Activated naive CD8-positive, alpha-beta T cell treated with anti-CD3 and anti-CD28 coated beads, Interleukin-2, amount 10 ng/mL, durations not matched to agents 7 days and 5 days (primary cell): ENCODE results near the gene GLCCI1. TPM values are rescaled to one million over a fixed set of nuclear protein-coding genes. Genes with fewer than 3 reads are reported as not detected.
A peak's percentile ranks its signal among the peaks of the same experiment; 100 is the strongest.

Experiments
- ATAC-seq: fragments of 150-1000 bp; cut with Tn5 transposase; one replicate; pipeline ENCODE4 v1.10.0; 2021; ENCODE audit warnings: low read depth, moderate library complexity
- POLR2A ChIA-PET: fragments of 350-600 bp; sonication (Branson Sonifier 250); formaldehyde crosslinking; loops from one replicate; lab custom pipeline; 2021; ENCODE audit warnings: antibody characterized with exemption; lab: Charles Lee
- DNase-seq: peaks from one replicate; pipeline ENCODE4 v3.0.0; 2021
- H3K27ac Mint-ChIP-seq: one replicate; pipeline ENCODE4 v1.8.0; 2022; ENCODE audit warnings: mild to moderate bottlenecking, mixed read lengths
- H3K27me3 Mint-ChIP-seq: one replicate; pipeline ENCODE4 v1.8.0; 2022; ENCODE audit warnings: mild to moderate bottlenecking, moderate library complexity, mixed read lengths
- H3K36me3 Mint-ChIP-seq: one replicate; pipeline ENCODE4 v1.8.0; 2021; ENCODE audit warnings: mild to moderate bottlenecking, mixed read lengths
- H3K4me1 Mint-ChIP-seq: one replicate; pipeline ENCODE4 v1.8.0; 2021; ENCODE audit warnings: mixed read lengths
- H3K4me3 Mint-ChIP-seq: one replicate; pipeline ENCODE4 v1.8.0; 2022; ENCODE audit warnings: mild to moderate bottlenecking, moderate library complexity, mixed read lengths
- H3K9me3 Mint-ChIP-seq: one replicate; pipeline ENCODE4 v1.8.0; 2021; ENCODE audit warnings: mixed read lengths
- total RNA-seq, 2 experiments: library from RNA; stranded (reverse); gene quantifications; one replicate each; pipeline ENCODE4 v1.2.3, GENCODE V29; 2021

Gene GLCCI1
- total RNA-seq, 2 experiments from 2014 or later = 30.0 to 38.1 TPM

DNA sequence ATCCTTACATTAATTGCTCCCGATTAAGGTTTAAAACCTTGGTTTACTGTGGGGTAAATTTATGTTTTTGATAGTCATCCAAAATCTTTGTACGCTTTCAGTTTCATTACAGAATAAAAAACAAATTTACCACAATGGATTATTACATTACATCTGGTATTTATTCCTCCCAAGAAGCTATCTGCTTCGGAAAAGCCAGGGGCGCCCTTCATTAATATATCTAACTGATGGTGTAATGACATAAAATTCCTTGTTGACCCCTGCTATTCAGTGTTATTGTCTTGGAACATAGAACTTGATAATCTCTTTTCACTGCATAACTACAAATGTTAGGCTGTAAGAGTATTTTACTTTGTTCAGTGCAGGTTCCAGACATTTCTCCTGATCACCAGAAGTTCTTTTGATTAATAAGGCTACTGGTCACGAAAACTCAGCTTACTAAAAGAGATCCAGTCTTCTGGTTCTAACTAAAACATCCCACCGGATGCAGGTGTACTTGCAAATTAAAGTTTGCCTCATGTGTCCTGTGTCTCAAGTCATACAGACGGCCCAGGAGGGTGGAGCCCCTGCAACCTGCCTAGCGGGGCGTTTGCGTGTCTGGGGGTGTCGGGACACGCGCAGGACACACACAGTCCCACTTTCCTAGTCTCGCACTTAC is 581 bp upstream of the GLCCI1 start:
- POLR2A ChIA-PET = interaction anchor here (0.5 to 4.8 kb wide), 16 partner anchors 10 to 804 kb away, joined by 3 to 30 read pairs (median 4); partner anchors contain the start of genes C1GALT1 and UMAD1
- H3K4me3 Mint-ChIP-seq = peak overlapping the region; percentile 92
- H3K4me1 Mint-ChIP-seq = peaks cover 12% of the 10 kb centered on the region
- no peaks in the 10 kb centered on the region for H3K9me3 Mint-ChIP-seq
- H3K27me3 Mint-ChIP-seq = no peaks in the 10 kb centered on the region
- H3K36me3 Mint-ChIP-seq = no peaks in the 10 kb centered on the region
- DNase-seq (no peak), ATAC-seq (no peak)
- H3K27ac Mint-ChIP-seq = peak overlapping the region; percentile 96

DNA sequence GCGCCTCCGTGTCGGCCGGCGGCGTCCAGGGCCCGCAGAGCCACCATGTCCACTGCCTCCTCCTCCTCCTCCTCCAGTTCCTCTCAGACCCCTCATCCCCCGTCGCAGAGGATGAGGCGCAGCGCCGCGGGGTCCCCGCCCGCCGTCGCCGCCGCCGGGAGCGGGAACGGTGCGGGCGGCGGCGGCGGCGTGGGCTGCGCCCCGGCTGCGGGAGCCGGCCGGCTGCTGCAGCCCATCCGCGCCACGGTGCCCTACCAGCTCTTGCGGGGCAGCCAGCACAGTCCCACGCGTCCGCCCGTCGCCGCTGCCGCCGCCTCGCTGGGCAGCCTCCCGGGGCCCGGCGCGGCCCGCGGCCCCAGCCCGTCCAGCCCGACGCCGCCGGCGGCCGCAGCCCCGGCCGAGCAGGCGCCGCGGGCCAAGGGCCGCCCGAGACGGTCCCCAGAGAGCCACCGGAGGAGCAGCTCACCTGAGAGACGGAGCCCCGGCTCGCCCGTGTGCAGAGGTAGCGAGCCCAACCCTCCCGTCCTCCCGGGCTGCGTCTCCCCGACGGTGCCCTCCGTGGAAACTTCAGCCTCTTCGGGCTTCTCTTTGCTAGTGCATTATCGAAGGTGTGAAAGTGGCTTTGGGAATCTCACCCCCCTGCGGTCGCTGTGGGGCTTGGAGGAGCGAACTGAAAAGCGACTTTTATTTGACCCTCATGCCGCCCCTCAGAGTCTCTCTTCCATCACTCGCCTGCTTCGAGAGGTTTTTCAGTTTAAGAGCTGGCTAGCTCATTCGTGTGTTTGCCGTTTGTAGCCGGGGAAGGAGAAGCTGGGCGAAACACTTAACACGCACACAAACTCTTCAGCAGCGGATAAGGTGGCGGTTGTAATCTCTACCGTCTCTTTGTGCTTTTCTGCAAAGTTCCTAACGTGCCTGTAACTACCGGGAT is 975 bp downstream of the GLCCI1 start:
- peak overlapping the region; percentile 63 for H3K4me3 Mint-ChIP-seq
- POLR2A ChIA-PET = interaction anchor here (0.7 to 4.8 kb wide), 18 partner anchors 8 to 710 kb away, joined by 3 to 30 read pairs (median 5); partner anchors contain the start of gene UMAD1
- H3K27me3 Mint-ChIP-seq = no peaks in the 10 kb centered on the region
- DNase-seq (peak; percentile 74), ATAC-seq (peak; percentile 16)
- H3K4me1 Mint-ChIP-seq = peaks cover 16% of the 10 kb centered on the region
- peak overlapping the region; percentile 78 for H3K27ac Mint-ChIP-seq
- peaks cover 2% of the 10 kb centered on the region for H3K36me3 Mint-ChIP-seq
- no peaks in the 10 kb centered on the region for H3K9me3 Mint-ChIP-seq

DNA sequence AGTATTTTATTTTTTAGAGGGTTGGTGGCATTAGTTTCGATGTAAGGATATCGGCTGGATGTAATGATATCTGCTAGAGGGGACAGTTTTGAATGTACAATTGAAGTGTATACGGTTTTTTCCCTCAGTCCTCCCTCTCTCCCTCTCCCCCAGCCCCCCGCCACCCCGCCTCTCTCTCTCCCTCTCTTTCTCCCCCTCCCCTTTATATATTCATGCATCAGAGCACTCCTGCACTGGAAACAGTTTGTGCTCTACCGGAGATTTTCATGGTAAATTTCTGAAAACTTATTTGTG is 1.6 kb downstream of the GLCCI1 start:
- H3K4me3 Mint-ChIP-seq = no peak overlapping the region
- DNase-seq = no peak
- no peaks in the 10 kb centered on the region for H3K9me3 Mint-ChIP-seq
- no peaks in the 10 kb centered on the region for H3K27me3 Mint-ChIP-seq
- peaks cover 15% of the 10 kb centered on the region for H3K4me1 Mint-ChIP-seq
- POLR2A ChIA-PET = interaction anchor here (0.7 to 4.8 kb wide), 10 partner anchors 20 to 330 kb away, joined by 3 to 30 read pairs (median 6); partner anchors contain the start of gene UMAD1
- no peak for ATAC-seq
- H3K36me3 Mint-ChIP-seq = peaks cover 2% of the 10 kb centered on the region
- no peak overlapping the region for H3K27ac Mint-ChIP-seq

DNA sequence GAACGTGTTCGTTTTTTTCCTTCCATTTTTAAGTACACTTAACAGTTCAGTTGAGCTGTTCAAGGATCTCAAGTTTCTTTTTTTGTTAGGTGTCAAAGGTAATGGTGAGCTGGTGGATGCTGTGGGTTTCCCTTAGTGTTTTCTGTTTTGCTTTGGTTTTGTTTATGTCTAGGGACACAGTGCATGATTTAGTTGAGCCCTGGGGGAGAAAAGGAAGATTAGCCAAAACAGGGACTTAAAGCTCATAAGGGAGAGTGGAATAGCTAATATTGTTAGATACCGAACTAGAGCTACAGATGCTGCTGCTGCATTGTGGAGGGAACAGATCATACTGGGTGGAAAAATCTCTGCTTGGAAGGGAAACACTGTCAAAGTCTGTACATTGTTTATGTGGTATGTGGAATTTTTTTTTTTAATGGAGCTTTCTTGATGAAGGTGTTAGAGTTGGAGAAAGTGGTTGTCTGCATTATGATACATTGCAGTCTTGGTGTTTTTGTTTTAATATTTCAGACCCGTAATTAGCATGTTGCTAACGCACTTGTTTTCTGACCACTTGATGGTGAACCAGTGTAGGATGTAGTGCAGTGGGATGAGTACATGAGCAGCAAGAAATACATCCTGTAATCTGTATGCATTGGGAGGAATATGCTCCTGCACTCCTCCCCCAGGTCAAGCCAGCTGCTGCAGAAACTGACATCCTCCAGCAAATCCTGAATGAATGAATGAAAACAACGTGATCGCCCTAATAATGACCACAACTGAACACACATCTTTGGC is 2.1 kb downstream of the GLCCI1 start:
- H3K4me1 Mint-ChIP-seq = peaks cover 15% of the 10 kb centered on the region
- ATAC-seq (no peak), DNase-seq (no peak)
- peaks cover 2% of the 10 kb centered on the region for H3K36me3 Mint-ChIP-seq
- H3K4me3 Mint-ChIP-seq = no peak overlapping the region
- POLR2A ChIA-PET = interaction anchor here (1.0 to 4.8 kb wide), 9 partner anchors 19 to 330 kb away, joined by 3 to 30 read pairs (median 7); partner anchors contain the start of gene UMAD1
- H3K9me3 Mint-ChIP-seq = no peaks in the 10 kb centered on the region
- no peaks in the 10 kb centered on the region for H3K27me3 Mint-ChIP-seq
- no peak overlapping the region for H3K27ac Mint-ChIP-seq

DNA sequence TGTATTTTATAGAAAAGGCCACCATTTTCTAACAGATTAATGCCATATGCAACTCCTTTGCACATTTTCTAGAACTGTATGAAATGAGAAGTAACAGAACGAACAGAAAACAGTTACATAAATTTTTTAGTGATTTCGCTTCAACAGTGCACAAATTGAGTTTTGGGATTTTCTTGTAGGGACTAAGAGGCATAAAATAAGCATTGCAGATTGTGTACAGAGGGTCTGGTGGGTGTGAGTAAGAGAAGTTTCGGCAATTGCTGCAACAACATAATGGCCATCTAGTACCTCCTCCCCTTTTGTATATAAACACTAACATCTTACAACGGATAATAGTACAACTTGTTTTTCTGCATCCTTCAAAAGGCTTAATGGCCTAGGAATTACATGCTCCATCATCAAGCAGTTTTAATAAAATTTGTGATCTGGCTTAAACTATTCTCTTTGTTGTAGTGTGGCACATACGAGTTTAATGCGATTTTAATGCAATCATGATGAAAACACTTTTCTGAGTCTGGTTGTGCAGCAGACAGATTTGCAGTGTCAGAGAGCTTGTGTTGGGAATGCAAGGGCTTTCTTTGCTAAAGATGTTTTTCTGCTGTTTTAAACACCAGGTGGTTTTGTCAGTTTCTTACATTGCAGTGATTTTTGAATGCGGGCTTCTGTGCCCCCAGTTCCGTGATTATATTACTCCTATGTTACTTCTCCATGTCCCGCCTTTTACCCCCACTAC is 2.9 kb downstream of the GLCCI1 start:
- POLR2A ChIA-PET = interaction anchor here (1.7 to 4.8 kb wide), 2 partner anchors 27 to 205 kb away, joined by 12 to 30 read pairs; no protein-coding TSS in a partner anchor
- Mint-ChIP-seq H3K27ac (no peak overlapping the region), H3K9me3 (no peaks in the 10 kb centered on the region), H3K4me1 (peaks cover 18% of the 10 kb centered on the region), H3K36me3 (peaks cover 2% of the 10 kb centered on the region), H3K27me3 (no peaks in the 10 kb centered on the region), H3K4me3 (no peak overlapping the region)
- DNase-seq (no peak), ATAC-seq (no peak)

DNA sequence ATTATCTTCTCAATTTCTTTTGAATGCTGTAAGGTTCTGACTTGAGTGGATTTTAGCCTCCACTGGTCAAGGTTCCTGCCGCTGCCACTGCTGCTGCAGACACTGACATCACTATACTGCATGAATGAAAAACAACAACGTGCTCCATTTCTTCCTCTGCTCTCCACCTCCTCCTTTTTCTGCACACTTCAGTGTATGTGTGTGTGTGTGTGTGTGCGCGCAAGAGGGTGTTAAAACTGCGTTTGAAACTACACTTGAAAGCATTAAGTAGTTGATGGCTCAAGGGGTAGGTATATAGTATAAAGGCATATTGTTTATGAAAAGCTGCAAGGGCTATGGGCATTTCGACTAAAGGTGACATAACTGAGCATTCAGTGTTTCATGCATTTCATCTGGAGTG is 3.5 kb downstream of the GLCCI1 start:
- Mint-ChIP-seq H3K4me1 (peaks cover 19% of the 10 kb centered on the region), H3K4me3 (no peak overlapping the region), H3K27me3 (no peaks in the 10 kb centered on the region), H3K36me3 (peaks cover 2% of the 10 kb centered on the region), H3K27ac (no peak overlapping the region), H3K9me3 (no peaks in the 10 kb centered on the region)
- POLR2A ChIA-PET = interaction anchor here (4.8 kb wide), 1 partner anchor 205 kb away, joined by 30 read pairs; no protein-coding TSS in a partner anchor
- ATAC-seq = no peak
- no peak for DNase-seq

DNA sequence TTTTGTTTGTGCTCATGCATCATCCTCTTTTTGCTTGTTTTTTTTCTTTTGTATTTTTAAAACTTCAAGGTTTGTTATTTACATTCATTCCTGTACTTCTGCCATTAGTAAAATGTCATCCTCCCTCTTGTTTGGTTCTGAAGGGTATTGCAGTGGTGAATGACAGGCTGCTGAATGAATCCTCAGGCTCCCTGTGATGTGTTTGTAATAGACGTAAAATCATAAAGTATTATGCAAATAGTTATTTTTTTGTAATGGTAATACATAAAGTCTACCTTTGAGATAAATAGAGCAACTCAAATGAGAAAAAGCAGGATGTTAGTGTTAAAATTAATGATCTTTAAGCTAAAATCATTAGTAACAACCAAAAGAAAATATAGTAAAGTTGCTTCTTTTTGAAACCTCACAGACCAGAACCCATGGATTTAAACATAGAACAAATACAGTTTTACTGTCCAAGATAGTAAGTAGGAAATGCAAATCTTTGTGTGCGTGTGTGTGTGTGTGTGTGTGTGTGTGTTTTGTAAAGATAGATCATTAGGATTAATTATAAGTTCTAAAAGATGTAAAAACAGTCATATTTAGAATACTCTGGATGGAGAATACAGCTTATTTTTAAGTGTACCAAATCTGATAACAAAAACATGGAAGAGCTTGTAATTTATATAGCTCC is 4.5 kb downstream of the GLCCI1 start:
- H3K4me1 Mint-ChIP-seq = peaks cover 18% of the 10 kb centered on the region
- peaks cover 4% of the 10 kb centered on the region for H3K36me3 Mint-ChIP-seq
- POLR2A ChIA-PET = interaction anchor here (0.6 to 1.4 kb wide), 2 partner anchors 153 to 582 kb away, joined by 3 to 5 read pairs; no protein-coding TSS in a partner anchor
- H3K9me3 Mint-ChIP-seq = no peaks in the 10 kb centered on the region
- no peaks in the 10 kb centered on the region for H3K27me3 Mint-ChIP-seq
- ATAC-seq = no peak
- H3K27ac Mint-ChIP-seq = no peak overlapping the region
- H3K4me3 Mint-ChIP-seq = peak overlapping the region; percentile 60
- no peak for DNase-seq

DNA sequence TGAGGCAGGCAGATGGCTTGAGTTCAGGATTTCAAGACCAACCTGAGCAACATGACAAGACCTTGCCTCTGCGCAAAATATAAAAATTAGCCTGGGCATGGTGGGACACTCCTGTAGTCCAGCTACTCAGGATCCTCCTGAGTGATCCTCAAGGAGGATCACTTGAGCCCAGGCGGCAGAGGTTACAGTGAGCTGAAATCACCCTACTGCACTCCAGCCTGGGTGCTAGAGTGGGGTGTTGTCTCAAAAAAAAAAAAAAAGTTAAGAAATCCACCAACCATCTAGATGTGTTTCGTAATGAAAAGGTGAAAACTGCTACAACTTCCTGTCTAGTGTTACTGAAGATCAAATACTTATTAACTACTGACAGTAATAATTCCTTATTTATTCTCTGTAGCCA is 8.1 kb downstream of the GLCCI1 start:
- H3K4me1 Mint-ChIP-seq = peaks cover 22% of the 10 kb centered on the region
- no peak overlapping the region for H3K27ac Mint-ChIP-seq
- no peak for ATAC-seq

DNA sequence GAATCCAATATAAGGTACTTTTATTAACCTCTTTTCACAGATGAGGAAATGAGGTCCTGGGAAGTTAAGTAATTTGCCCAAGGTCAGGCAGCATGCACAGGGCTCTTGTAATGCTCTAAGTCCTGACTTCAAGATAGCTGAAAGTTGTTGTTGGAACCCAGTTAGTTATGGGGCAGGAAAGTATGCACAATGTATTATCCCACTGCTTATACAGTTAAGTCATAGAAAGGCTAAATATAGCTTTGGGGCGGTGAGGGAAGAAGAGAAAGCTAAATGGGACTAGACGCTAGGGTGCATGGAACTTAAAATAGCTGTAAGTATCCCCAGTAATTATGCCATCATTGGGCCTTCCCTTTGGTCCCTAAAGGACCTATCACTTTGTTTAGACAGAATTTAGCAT is 9.2 kb downstream of the GLCCI1 start:
- POLR2A ChIA-PET = interaction anchor here (1.3 kb wide), 1 partner anchor 9 kb away, joined by 7 read pairs; the partner anchor contains the start of gene GLCCI1
- H3K4me1 Mint-ChIP-seq = peaks cover 24% of the 10 kb centered on the region
- DNase-seq = no peak
- H3K36me3 Mint-ChIP-seq = peaks cover 11% of the 10 kb centered on the region
- H3K4me3 Mint-ChIP-seq = no peak overlapping the region
- no peaks in the 10 kb centered on the region for H3K27me3 Mint-ChIP-seq
- H3K9me3 Mint-ChIP-seq = no peaks in the 10 kb centered on the region
- no peak overlapping the region for H3K27ac Mint-ChIP-seq
- ATAC-seq = no peak

More for the DNA sequence above, 8.1 kb downstream of the GLCCI1 start:
- POLR2A ChIA-PET = no interaction called here
- Mint-ChIP-seq H3K27me3 (no peaks in the 10 kb centered on the region), H3K36me3 (peaks cover 7% of the 10 kb centered on the region), H3K9me3 (no peaks in the 10 kb centered on the region), H3K4me3 (no peak overlapping the region)
- no peak for DNase-seq

DNA sequence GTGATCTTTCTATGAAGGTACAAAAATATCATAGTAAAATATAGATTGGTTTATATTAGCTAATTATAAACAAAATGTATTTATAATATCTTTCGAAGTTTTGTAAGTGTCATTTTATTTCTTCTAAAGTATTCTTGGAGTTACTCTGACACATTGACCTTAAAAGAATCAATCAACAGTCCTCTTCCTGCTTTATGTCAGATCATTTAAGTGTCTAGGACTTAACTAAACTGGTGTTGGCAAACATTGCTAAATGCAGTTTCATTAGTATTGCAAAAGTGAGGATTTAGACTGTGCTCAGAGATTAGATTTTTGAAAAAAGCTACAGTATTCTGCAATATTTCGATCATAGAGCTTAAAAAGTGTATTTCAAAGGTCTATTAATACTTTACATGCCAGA is 10.3 kb downstream of the GLCCI1 start:
- Mint-ChIP-seq H3K4me1 (peaks cover 18% of the 10 kb centered on the region), H3K27me3 (no peaks in the 10 kb centered on the region), H3K4me3 (no peak overlapping the region), H3K36me3 (peaks cover 11% of the 10 kb centered on the region), H3K27ac (no peak overlapping the region), H3K9me3 (no peaks in the 10 kb centered on the region)
- POLR2A ChIA-PET = no interaction called here
- no peak for DNase-seq
- ATAC-seq = no peak

DNA sequence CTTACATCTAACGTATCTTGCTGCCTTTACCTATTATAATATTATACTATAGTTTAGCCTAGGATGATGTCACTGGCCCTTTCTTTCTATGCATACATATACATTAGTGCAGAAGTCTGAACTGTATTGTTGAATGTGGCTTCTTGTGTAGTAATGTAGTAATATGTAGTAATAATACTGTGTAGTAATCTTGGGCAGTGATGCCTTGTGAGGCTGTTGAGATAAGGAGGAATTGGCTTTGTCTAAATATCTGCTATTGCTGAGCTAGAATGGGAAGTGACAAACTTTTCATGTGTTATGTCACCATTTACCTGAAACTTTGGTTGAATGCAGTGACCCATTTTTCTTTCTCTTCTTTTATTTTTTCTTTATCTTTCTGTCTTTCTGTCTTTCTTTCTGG is 11.0 kb downstream of the GLCCI1 start:
- peaks cover 9% of the 10 kb centered on the region for H3K36me3 Mint-ChIP-seq
- POLR2A ChIA-PET = no interaction called here
- H3K27me3 Mint-ChIP-seq = no peaks in the 10 kb centered on the region
- H3K9me3 Mint-ChIP-seq = no peaks in the 10 kb centered on the region
- peaks cover 18% of the 10 kb centered on the region for H3K4me1 Mint-ChIP-seq
- DNase-seq = no peak
- H3K27ac Mint-ChIP-seq = no peak overlapping the region
- no peak for ATAC-seq
- H3K4me3 Mint-ChIP-seq = no peak overlapping the region

DNA sequence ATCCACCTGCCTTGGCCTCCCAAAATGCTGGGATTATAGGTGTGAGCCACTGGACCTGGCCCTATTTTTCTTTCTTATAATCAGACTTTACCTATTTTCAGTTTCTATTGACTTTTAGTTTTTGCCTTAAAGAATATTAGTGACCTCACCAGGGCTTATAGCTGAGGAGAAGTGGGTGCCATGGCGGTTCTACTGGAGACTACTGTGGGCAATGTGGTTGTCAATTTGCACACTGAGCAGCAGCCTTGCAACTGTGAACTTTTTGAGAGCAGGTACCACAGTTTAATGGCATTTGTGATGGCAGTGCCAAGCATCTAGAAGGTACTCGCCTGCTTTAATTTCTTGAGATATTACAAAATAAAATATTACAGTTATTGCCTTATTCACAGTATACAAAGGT is 11.5 kb downstream of the GLCCI1 start:
- POLR2A ChIA-PET = no interaction called here
- DNase-seq (no peak), ATAC-seq (no peak)
- no peak overlapping the region for H3K4me3 Mint-ChIP-seq
- H3K27me3 Mint-ChIP-seq = no peaks in the 10 kb centered on the region
- H3K27ac Mint-ChIP-seq = no peak overlapping the region
- H3K4me1 Mint-ChIP-seq = peaks cover 18% of the 10 kb centered on the region
- H3K36me3 Mint-ChIP-seq = peaks cover 10% of the 10 kb centered on the region
- no peaks in the 10 kb centered on the region for H3K9me3 Mint-ChIP-seq
